Subcutaneous adipose tissue (tissue), 4 donors: ENCODE data around the gene ATP2B2. TPM values are rescaled to one million over a fixed set of nuclear protein-coding genes. Genes with fewer than 3 reads are reported as not detected.

Experiments used
- CTCF ChIP-seq: fragments of 450-650 bp; IDR thresholded peaks from one replicate; pipeline ENCODE4 v1.5.1; 2016; ENCODE audit warnings: low read depth, mild to moderate bottlenecking, control low read depth, antibody characterized with exemption, moderate library complexity
- total RNA-seq, 4 donors: library from RNA; depleted of rRNA; stranded (reverse); fragments of >200 nt; gene quantifications; one replicate each; pipeline ENCODE4 v1.1.0, GENCODE V29; 2016

ATP2B2 gene
- total RNA-seq, 4 donors from 2014 or later = 0.34 to 0.44 TPM; not detected in 2

GRCh38 chr3:10510086-10510742, 4.8 kb upstream of the ATP2B2 start:
- TF ChIP-seq CTCF = no peak

GRCh38 chr3:10509325-10509724, 3.9 kb upstream of the ATP2B2 start:
- TF ChIP-seq CTCF = no peak

DNA sequence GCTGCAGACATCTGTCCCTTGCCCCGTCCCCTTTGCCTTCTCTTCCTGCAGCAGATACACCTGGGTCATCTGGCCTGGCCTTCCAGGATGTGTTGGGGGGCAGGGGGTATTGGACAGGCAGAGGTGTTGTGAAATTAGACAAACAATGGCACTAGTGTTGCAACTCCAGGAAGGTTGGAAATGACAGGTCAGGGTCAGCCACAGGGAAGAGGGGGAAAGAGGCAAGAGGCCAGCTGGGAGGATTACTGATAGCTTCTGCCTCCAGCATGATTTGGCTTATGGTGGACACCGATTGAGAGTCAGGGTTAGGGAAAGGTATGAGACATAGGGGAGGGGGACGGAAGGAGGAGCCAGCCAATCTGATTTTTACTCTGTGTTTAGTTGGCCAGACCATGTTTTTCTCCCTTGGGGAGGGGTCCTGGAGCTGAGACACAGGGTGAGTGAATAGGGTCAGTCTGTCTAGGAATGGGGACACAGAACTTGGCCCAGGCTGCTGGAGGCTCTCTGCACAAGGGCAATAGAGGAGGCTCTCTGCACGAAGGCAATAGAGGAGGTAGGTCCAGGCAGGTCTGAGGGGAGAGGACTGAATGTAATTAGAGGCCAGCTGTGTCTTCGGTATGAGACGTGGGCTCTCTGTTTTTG, 3.4 kb upstream of the ATP2B2 start:
- TF ChIP-seq CTCF = no peak

GRCh38 chr3:10508235-10508618, 2.8 kb upstream of the ATP2B2 start:
- no peak for TF ChIP-seq CTCF

DNA sequence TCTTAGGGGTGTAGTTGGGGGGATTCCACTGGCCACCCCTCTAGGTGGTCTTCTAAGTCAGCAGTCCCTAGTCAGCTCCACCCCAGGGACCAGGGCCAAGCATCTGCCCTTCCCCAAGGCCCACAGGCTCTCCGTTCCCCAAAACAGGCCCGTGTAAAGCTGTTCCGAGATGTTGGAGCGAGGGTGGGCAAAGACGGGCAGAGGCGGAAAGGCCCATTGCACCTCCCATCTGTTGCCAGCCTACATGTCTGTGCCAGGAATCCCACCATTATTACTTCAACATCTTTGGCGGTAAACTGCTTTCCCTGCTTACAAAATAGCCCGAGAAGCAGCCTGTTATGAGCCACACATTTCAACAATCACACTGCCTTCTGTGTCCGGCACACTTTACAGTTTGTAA, 1.9 kb upstream of the ATP2B2 start:
- no peak for TF ChIP-seq CTCF

GRCh38 chr3:10506696-10507095, 1.3 kb upstream of the ATP2B2 start:
- TF ChIP-seq CTCF = no peak

DNA sequence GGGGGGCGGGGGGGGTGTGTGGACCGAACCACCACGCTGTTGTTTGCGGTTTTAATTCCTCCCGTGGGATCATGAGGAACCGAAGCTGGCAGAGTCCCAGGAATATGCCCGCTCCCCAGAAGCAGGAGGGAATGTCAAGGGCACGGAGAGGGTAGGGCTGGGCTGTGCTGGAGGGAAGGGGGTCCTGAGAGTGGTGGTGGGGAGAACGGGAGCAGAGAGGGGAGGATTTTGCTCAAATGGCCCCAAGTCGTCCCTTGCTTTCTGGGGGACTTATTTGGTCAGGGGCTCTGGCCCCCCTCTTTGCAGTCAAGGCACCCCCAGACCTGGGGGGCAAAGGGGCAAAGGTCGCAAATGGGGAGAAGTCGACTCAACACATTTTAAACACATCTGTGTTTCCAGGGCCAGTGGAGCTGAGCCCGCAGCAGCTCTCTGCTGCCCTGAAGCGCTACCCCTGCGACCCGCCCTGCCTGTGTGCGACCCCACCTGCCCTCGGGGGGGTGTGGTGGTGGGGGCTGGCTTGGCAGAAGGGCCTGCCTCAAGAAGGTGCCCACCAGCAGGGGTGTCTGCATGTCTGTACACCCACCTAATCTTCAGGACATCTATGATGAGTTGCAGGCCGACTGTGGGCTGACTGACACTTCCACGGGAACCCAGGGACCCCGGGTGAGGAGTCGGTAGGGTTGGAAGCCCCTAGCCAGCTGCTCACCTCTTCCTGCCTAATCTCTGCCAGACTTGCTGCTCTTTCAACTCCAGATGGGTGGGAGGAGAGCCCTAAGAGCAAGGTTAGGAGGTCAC, 602 bp upstream of the ATP2B2 start:
- TF ChIP-seq CTCF = no peak
